HG02798 (cell line): Measurements from ENCODE around the gene CT45A7.
"Not testable (repeated sequence)": the region's sequence is repeated elsewhere in the genome, so short reads cannot be mapped to it uniquely, and the experiment has no call there.

Experiments used
- ATAC-seq: cut with Tn5 transposase; IDR thresholded peaks from one replicate; pipeline ENCODE4 v1.9.1; 2021; ENCODE audit warnings: mild to moderate bottlenecking; ENCODE audit not compliant: unreplicated experiment, poor library complexity

CT45A7 gene, protein sequence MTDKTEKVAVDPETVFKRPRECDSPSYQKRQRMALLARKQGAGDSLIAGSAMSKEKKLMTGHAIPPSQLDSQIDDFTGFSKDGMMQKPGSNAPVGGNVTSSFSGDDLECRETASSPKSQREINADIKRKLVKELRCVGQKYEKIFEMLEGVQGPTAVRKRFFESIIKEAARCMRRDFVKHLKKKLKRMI

GRCh38 chrX:135837180-135837579 is at the start of gene CT45A7:
Gene CT45A7 (minus strand): TSS chrX:135837280. CDS start chrX:135833533, 3,747 bp downstream.
- not testable (repeated sequence) for ATAC-seq

DNA sequence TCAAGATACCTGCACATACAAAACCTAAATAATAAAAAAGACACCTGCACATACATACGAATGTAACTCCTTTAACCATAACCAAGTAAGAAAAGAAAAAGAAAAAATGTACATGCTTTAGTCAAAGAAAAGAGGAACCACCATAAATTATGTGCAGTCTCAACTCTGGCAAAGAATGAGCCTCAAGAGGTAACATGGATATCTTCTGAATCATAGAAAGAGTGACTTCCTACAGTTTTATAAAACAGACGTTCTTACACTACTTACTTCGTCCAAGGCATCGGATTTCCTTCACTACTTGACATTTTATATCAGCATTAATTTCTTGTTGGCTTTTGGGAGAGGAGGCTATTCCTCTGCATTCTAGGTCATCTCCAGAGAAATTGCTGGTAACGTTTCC is 45.7 kb upstream of the CT45A7 start:
- ATAC-seq: not testable (repeated sequence)

GRCh38 chrX:135871712-135872111 is 34.6 kb upstream of the CT45A7 start, which contains the start of gene CT45A9:
Gene CT45A9 (minus strand): TSS chrX:135871812. CDS start chrX:135868061, 3,751 bp downstream.
- ATAC-seq: not testable (repeated sequence)

DNA sequence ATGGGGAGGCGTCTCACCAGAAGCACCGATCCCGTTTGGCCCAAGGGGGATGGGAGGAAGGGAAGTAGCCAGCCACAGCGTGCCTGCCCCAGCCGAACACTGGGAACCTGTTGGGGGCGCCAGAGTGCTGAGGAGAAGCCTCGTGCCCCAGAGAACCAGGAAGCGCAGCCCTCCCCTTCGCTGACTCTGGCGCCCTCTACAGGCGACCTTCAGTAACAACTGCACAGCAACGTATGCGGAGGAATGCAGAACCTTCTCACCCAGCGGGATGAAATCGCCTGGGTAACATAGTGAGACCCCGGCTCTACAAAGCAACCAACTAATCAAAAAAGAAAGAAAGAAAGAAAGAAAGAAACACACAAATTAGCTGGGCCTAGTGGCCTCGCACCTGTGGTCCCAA is 17.4 kb upstream of the CT45A7 start, which contains the start of gene CT45A8:
TSS of gene CT45A8 (minus strand) at position 101 of the 400 bp plus-strand sequence. CDS start 3,755 bp downstream, outside the sequence.
- not testable (repeated sequence) for ATAC-seq

GRCh38 chrX:135819912-135820311 is 17.2 kb downstream of the CT45A7 start, which contains the start of gene CT45A2:
Gene CT45A2 (minus strand): TSS chrX:135820012. CDS start chrX:135816265, 3,747 bp downstream.
- not testable (repeated sequence) for ATAC-seq

DNA sequence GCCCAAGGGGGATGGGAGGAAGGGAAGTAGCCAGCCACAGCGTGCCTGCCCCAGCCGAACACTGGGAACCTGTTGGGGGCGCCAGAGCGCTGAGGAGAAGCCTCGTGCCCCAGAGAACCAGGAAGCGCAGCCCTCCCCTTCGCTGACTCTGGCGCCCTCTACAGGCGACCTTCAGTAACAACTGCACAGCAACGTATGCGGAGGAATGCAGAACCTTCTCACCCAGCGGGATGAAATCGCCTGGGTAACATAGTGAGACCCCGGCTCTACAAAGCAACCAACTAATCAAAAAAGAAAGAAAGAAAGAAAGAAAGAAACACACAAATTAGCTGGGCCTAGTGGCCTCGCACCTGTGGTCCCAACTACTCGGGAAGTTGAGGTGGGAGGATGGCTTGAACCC is 34.4 kb downstream of the CT45A7 start, which contains the start of gene CT45A6:
TSS of gene CT45A6 (minus strand) at position 101 of the 400 bp plus-strand sequence. CDS start 3,794 bp downstream, outside the sequence.
- ATAC-seq: not testable (repeated sequence)

DNA sequence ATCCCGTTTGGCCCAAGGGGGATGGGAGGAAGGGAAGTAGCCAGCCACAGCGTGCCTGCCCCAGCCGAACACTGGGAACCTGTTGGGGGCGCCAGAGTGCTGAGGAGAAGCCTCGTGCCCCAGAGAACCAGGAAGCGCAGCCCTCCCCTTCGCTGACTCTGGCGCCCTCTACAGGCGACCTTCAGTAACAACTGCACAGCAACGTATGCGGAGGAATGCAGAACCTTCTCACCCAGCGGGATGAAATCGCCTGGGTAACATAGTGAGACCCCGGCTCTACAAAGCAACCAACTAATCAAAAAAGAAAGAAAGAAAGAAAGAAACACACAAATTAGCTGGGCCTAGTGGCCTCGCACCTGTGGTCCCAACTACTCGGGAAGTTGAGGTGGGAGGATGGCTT is 51.7 kb downstream of the CT45A7 start, which contains the start of gene CT45A5:
TSS of gene CT45A5 (minus strand) at position 101 of the 400 bp plus-strand sequence. CDS start 3,774 bp downstream, outside the sequence.
- not testable (repeated sequence) for ATAC-seq
